HG03103 (cell line): ENCODE measurements around the gene ERCC6.

Experiments used
- ATAC-seq: cut with Tn5 transposase; IDR thresholded peaks from one replicate; pipeline ENCODE4 v1.9.1; 2021; ENCODE audit warnings: low read depth; ENCODE audit not compliant: unreplicated experiment

The ERCC6 gene

DNA sequence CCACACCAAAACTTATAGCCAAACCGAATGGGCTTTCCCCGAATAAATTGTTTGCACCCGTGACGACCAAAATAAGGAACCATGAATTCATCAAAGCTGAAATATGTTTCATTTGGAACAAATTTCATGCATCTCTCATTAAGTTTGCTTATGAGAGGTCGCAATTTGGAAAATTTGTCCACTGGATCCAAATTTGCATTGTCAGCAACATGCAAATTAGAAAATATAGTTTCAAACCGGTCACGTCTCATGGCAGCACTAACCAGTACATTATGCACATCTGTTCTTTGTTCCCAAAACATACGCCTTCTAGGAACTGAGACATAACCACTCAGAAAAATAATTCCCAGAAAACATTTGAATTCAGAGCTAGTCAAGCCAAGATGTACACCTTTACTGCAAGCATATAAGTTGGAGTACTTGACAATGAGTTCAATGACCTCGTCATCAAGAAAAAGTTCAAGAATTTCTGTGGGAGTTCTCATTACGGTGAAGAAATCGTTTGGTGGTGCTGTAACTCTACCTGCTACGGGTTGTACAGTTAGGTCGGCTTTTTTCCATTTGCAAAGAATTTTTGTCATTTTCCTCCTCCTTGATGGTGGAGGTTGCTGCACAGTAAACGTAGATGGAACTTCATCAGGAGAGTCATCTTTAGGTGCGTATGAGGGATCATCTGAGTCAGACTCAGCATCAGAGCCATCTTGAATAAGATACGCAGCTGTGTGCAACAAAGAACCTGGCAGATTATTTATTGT lies 22.5 kb downstream of the ERCC6 start:
- ATAC-seq: no peak

DNA sequence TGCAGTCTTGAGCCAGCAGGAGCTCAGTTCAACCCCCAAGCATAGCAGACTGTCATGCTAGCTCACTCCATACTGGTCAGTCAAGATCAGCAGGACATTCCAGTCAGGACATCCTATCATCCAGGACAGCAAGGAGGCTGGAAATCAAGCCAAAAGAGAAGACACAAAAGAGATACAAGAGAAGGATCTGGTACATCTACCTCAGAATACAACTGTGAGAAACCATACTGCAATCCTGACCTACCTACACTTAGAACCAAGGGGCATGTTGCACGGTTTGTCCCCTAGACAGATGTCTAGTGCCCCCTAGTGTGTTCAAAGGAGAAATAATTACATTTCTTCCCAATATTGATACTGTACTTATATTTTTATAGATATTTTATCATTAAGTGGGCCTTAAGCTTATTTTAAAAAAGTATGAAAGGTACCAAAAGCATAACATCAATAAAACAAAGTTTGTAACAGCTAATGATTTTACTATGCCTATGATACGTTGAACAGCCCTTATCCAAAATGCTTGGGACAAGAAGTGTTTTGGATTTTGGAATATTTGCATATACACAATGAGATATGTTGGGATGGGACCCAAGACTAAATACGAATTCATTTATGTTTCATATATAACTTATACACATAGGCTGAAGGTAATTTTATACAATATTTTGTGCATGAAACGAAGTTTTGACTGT lies 26.7 kb downstream of the ERCC6 start:
- ATAC-seq: no peak

GRCh38 chr10:49509771-49510303 lies 29.1 kb downstream of the ERCC6 start:
- no peak for ATAC-seq

DNA sequence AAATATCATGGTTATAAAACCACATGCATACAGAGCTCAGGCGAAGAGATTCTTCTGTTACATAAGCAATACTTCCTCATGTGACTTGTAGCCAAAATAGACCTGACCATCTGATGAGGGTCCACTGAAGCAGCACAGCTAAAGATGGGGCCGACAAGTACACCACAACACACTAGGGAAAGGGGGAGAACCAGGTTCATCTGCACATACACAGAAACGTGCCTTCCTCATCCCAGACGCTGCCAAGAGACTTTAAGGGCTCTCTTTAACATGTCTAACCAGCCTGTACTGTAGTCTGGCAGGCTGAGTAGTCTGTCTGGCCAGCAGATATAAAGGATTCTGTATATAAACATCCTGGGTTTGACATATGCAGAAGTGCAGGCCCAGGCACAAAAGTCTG lies 30.3 kb downstream of the ERCC6 start:
- ATAC-seq: no peak

DNA sequence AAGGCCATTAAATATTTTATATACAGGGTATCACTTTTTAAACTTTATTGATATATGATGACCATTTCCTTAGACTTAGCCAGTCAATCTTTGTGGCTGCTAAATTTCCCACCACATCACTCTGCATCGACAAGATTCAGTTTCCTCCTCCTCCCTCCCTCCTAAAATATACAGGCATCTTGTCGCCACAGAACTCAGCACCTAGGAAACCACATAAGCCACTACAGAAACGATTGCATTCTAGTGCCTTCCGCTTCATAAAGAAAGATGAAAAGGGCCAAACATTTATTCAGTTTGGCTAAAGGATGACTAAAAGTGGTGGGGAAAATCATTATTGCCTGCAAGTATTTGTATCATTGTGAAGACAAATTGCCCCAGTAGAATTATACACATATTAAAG lies 30.7 kb downstream of the ERCC6 start:
- no peak for ATAC-seq

GRCh38 chr10:49505589-49505988 lies 33.3 kb downstream of the ERCC6 start:
- no peak for ATAC-seq

GRCh38 chr10:49505076-49505475 lies 33.8 kb downstream of the ERCC6 start:
- ATAC-seq: no peak

- no peak for ATAC-seq
Measured at GRCh38 chr10:49504528-49504927, 34.4 kb downstream of the ERCC6 start.

GRCh38 chr10:49502358-49502757 lies 36.6 kb downstream of the ERCC6 start:
- no peak for ATAC-seq

GRCh38 chr10:49500412-49500811 lies 38.5 kb downstream of the ERCC6 start:
- no peak for ATAC-seq

GRCh38 chr10:49499305-49499851 lies 39.5 kb downstream of the ERCC6 start:
- ATAC-seq: no peak

- ATAC-seq: no peak
Measured at GRCh38 chr10:49498425-49498824, 40.5 kb downstream of the ERCC6 start.

- ATAC-seq: no peak
Measured at GRCh38 chr10:49497358-49497757, 41.6 kb downstream of the ERCC6 start.

GRCh38 chr10:49488056-49488717 lies 50.7 kb downstream of the ERCC6 start:
- no peak for ATAC-seq

DNA sequence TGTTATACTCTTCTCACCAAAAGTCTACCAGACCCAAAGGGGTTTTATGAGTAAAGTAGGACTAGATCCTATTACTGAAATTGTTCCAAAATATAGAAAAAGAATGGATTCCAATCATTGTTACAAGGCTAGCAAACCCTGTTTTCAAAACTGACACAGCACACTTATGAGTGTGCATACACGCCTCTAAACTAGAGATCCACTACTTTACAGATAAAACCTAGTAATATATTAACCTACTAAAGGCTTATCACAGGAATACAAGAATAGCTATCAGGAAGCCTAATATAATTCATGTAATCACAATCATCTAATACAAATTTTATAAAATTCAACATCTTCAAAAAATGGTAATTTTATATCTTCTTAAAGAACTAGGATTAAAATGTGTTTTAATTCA lies 52.2 kb downstream of the ERCC6 start:
- no peak for ATAC-seq

GRCh38 chr10:49486009-49486408 lies 52.9 kb downstream of the ERCC6 start:
- ATAC-seq: no peak

DNA sequence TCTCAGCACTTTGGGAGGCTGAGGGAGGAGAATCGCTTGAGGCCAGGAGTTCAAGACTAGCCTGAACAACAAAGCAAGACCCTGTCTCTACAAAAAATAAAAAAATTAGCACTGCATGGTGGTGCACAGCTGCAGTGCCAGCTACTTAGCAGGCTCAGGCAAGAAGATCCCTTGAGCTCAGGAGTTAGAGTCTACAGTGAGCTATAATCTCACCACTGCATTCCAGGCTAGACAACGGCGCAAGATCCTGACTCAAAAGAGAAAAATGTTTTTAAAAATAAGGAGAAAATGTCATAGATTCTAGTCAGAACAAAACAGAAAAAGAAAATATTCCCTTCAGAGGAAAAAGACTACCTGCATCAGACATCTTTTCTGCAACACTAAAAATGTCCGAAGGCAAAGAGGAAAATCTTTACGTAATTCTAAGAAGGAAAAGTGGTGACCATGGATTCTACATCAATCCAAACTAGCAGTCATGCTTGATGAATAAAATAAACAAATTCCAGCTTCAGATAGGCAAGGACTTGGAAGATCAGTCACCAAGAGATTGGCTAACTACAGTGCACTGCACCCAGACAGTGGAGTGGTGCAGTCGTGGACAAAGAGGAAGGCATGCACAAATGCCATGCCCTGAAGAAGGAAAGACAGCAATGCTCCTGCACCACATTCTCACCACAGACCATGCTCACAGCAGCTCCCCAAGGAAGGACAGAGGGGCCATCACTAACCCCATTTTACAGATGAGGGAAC lies 54.3 kb downstream of the ERCC6 start:
- ATAC-seq: no peak

DNA sequence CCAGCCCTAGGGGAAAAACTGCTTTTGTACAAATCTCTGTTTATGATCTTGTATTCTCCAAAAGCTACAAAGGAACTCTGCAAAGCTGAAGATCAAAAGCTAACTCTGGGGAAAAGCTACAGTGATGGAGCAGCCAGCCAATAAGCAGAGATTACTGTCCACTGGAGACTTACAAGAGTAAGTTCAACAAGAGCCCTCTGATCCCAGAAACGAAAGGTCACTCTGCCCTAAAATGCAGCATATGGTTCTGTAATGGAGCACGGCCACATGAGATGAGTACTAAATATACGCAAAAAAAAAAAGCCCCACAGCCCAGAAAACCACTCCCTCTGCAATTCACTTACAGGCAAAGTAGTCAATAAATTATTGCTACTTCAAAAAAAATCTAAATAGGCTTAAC lies 60.1 kb downstream of the ERCC6 start:
- no peak for ATAC-seq

DNA sequence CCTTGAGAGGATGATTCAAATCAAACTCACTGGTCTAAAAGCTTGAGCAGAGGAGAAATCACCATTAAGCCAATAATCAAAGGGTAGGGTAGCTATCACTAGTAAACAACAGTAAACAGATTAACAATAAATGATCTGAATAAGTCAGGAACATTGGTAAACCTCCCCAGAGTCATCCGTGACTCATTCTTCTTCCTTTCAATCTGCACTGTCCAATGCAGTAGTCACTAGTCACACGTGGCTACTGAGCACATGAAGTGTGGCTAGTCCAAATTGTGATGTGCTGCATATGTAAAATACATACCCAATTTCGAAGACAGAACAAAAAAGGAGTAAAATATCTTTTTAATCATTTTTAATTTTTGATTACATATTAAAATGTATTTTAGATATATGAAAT lies 64.0 kb downstream of the ERCC6 start:
- ATAC-seq: no peak

GRCh38 chr10:49471532-49471931 lies 67.4 kb downstream of the ERCC6 start:
- no peak for ATAC-seq
